DND-41 (cell line): ENCODE measurements around the gene KRT80.

Experiments
- EZH2 ChIP-seq: IDR thresholded peaks from 3 replicates; pipeline ENCODE4 v1.6.1; 2012; ENCODE audit warnings: borderline replicate concordance, low read depth, mild to moderate bottlenecking, moderate library complexity, low read length, inconsistent platforms; ENCODE audit not compliant: severe bottlenecking
- TF ChIP-seq, protein P1 (sequence below): IDR thresholded peaks from 2 replicates; pipeline ENCODE4 v1.5.1; 2012; ENCODE audit warnings: borderline replicate concordance, low read length, moderate library complexity, mild to moderate bottlenecking; ENCODE audit not compliant: poor library complexity, severe bottlenecking; ENCODE audit errors: extremely low read depth

DNA sequence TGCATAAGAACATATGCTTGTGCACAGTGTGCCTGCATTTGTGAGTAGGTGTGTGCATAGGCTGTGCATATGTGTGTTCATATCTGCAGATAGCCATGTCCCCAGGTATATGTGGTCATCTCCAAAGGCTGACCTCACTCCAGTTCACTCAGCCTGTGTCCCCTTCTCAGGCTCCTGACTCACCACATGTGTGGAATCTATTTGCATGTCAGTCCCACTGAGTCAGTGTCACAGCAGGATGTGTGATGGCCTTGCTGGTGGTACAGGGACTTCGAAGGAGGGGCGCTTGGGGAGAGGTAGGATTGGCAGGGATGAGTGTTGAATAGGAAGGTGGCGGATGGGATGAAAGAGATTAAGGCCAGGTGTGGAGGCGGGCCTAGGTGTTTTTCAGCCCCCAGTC is 35.5 kb downstream of the KRT80 start:
- TF ChIP-seq, protein P1, sequence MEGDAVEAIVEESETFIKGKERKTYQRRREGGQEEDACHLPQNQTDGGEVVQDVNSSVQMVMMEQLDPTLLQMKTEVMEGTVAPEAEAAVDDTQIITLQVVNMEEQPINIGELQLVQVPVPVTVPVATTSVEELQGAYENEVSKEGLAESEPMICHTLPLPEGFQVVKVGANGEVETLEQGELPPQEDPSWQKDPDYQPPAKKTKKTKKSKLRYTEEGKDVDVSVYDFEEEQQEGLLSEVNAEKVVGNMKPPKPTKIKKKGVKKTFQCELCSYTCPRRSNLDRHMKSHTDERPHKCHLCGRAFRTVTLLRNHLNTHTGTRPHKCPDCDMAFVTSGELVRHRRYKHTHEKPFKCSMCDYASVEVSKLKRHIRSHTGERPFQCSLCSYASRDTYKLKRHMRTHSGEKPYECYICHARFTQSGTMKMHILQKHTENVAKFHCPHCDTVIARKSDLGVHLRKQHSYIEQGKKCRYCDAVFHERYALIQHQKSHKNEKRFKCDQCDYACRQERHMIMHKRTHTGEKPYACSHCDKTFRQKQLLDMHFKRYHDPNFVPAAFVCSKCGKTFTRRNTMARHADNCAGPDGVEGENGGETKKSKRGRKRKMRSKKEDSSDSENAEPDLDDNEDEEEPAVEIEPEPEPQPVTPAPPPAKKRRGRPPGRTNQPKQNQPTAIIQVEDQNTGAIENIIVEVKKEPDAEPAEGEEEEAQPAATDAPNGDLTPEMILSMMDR: no peak
- TF ChIP-seq EZH2: no peak
